Upper lobe of left lung (tissue), 6 donors: ENCODE measurements around the gene SERGEF. TPM values are rescaled to one million over a fixed set of nuclear protein-coding genes. Genes with fewer than 3 reads are reported as not detected.

Source experiments
- ATAC-seq, 2 donors: fragments of 200-7000 bp; cut with Tn5 transposase; one replicate each; pipeline ENCODE4 v1.9.1; 2022; ENCODE audit warnings: mild to moderate bottlenecking in 2 of 2, moderate library complexity in 2 of 2; ENCODE audit not compliant: low FRiP score in 2 of 2
- DNase-seq, 2 donors: peaks; one replicate each; pipeline ENCODE4 v3.0.0-alpha.2; 2019 to 2020
- H3K27ac ChIP-seq, 4 donors: fragments of 200-600 bp; sonication (generic); one replicate each; pipeline ENCODE4 v1.5.1; 2016 to 2019
- H3K27me3 ChIP-seq, 4 donors: fragments of 200-600 bp; sonication (generic); one replicate each; pipeline ENCODE4 v1.5.1; 2017 to 2019
- H3K36me3 ChIP-seq, 4 donors: fragments of 200-600 bp; sonication (generic); one replicate each; pipeline ENCODE4 v1.5.1; 2016 to 2019
- H3K4me1 ChIP-seq, 4 donors: fragments of 200-600 bp; sonication (generic); one replicate each; pipeline ENCODE4 v1.5.1; 2018 to 2019
- H3K4me3 ChIP-seq, 4 donors: fragments of 200-600 bp; sonication (generic); one replicate each; pipeline ENCODE4 v1.5.1; 2017 to 2019; ENCODE audit warnings: mild to moderate bottlenecking in 2 of 4, moderate library complexity in 1 of 4
- H3K9me3 ChIP-seq, 4 donors: fragments of 200-600 bp; sonication (generic); one replicate each; pipeline ENCODE4 v1.5.1; 2018 to 2019
- CTCF ChIP-seq, 6 experiments: fragments of 450-650 bp in 4 of 6; fragments of 200-600 bp in 2 of 6; sonication (generic) in 2 of 6; IDR thresholded peaks; one replicate each; pipeline ENCODE4 v1.5.1; 2016 to 2019; ENCODE audit warnings: antibody characterized with exemption in 6 of 6
- EP300 ChIP-seq, 4 donors: sonication (generic); formaldehyde crosslinking; IDR thresholded peaks; one replicate each; pipeline ENCODE4 v1.5.1; 2017; ENCODE audit warnings: antibody characterized with exemption in 4 of 4, control low read depth in 2 of 4
- POLR2A ChIP-seq, 4 donors: fragments of 450-650 bp; IDR thresholded peaks; one replicate each; pipeline ENCODE4 v1.5.1; 2016 to 2017; ENCODE audit warnings: antibody characterized with exemption in 4 of 4, mild to moderate bottlenecking in 2 of 4
- POLR2AphosphoS5 ChIP-seq, 2 donors: sonication (generic); formaldehyde crosslinking; IDR thresholded peaks; one replicate each; pipeline ENCODE4 v1.5.1; 2017; ENCODE audit warnings: antibody characterized with exemption in 2 of 2
- WGBS, 2 donors: methylation state at CpG; one replicate each; pipeline ENCODE4 v1.1.5; 2017 to 2018; 5-methylcytosine and 5-hydroxymethylcytosine counted together
- total RNA-seq, 6 donors: library from RNA; depleted of rRNA in 4 of 6; stranded (reverse); fragments of >200 nt in 4 of 6; gene quantifications; one replicate each; pipeline versions ENCODE4 v1.1.0 to v1.2.1, GENCODE V29; 2016 to 2021
- donor health status: DM: no; HTN: no; CAD: no; lungs with moderate emphysema.
- donor health status: DM: no; HTN: yes; CAD: no; lungs with severe emphysema.

Gene SERGEF
- total RNA-seq, 6 donors from 2014 or later: 21.7 to 40.5 (median 34.8) TPM

- H3K4me3 ChIP-seq: no peak overlapping the region
- no peak for TF ChIP-seq CTCF (IDR thresholded peaks at IDR 0.05)
- no peaks in the 10 kb centered on the region for H3K36me3 ChIP-seq
- H3K4me1 ChIP-seq: no peaks in the 10 kb centered on the region
- 77 to 86% methylated on average over 4 of the region's 4 CpGs for WGBS, 2 donors
- DNase-seq (no peak), ATAC-seq (no peak)
- H3K27me3 ChIP-seq: no peaks in the 10 kb centered on the region
- no peak overlapping the region for H3K27ac ChIP-seq
- H3K9me3 ChIP-seq: no peaks in the 10 kb centered on the region
These were observed 230.1 kb downstream of the SERGEF start for GRCh38 chr11:17782603-17783337.

GRCh38 chr11:17782145-17782544, 230.7 kb downstream of the SERGEF start:
- no peak for ATAC-seq
- WGBS, 2 donors: 88 to 91% methylated on average over 12 of the region's 12 CpGs
- no peaks in the 10 kb centered on the region for H3K36me3 ChIP-seq

GRCh38 chr11:17781626-17782025, 231.2 kb downstream of the SERGEF start:
- no peaks in the 10 kb centered on the region for H3K4me1 ChIP-seq
- 84 to 90% methylated on average over 12 of the region's 12 CpGs for WGBS, 2 donors
- no peak for TF ChIP-seq POLR2A (IDR thresholded peaks at IDR 0.05)
- no peak for TF ChIP-seq CTCF (IDR thresholded peaks at IDR 0.05)
- TF ChIP-seq EP300 (IDR thresholded peaks at IDR 0.05): no peak
- no peak for TF ChIP-seq POLR2AphosphoS5 (IDR thresholded peaks at IDR 0.05)
- no peaks in the 10 kb centered on the region for H3K36me3 ChIP-seq
- peak in 1 of 2 donors; percentile 8 for DNase-seq
- H3K4me3 ChIP-seq: no peak overlapping the region
- no peak overlapping the region for H3K27ac ChIP-seq
- no peaks in the 10 kb centered on the region for H3K9me3 ChIP-seq
- ATAC-seq: no peak
- no peaks in the 10 kb centered on the region for H3K27me3 ChIP-seq

More at GRCh38 chr11:17782145-17782544, 230.7 kb downstream of the SERGEF start:
- H3K27ac ChIP-seq: no peak overlapping the region
- DNase-seq: no peak
- TF ChIP-seq CTCF (IDR thresholded peaks at IDR 0.05) (no peak), POLR2AphosphoS5 (IDR thresholded peaks at IDR 0.05) (no peak), EP300 (IDR thresholded peaks at IDR 0.05) (no peak), POLR2A (IDR thresholded peaks at IDR 0.05) (no peak)
- no peak overlapping the region for H3K4me3 ChIP-seq
- H3K4me1 ChIP-seq: no peaks in the 10 kb centered on the region
- no peaks in the 10 kb centered on the region for H3K27me3 ChIP-seq
- H3K9me3 ChIP-seq: no peaks in the 10 kb centered on the region

- H3K4me3 ChIP-seq: no peak overlapping the region
- no peaks in the 10 kb centered on the region for H3K4me1 ChIP-seq
- DNase-seq: peak in 1 of 2 donors; percentile 9
- 85 to 88% methylated on average over 10 to 12 of the region's 12 CpGs for WGBS, 2 donors
- H3K27me3 ChIP-seq: no peaks in the 10 kb centered on the region
- H3K9me3 ChIP-seq: no peaks in the 10 kb centered on the region
- ATAC-seq: no peak
- TF ChIP-seq CTCF (IDR thresholded peaks at IDR 0.05): no peak
- no peak for TF ChIP-seq EP300 (IDR thresholded peaks at IDR 0.05)
- TF ChIP-seq POLR2A (IDR thresholded peaks at IDR 0.05): no peak
- TF ChIP-seq POLR2AphosphoS5 (IDR thresholded peaks at IDR 0.05): no peak
- no peaks in the 10 kb centered on the region for H3K36me3 ChIP-seq
- H3K27ac ChIP-seq: no peak overlapping the region
These were observed 231.6 kb downstream of the SERGEF start for GRCh38 chr11:17781221-17781620.

- H3K36me3 ChIP-seq: no peaks in the 10 kb centered on the region
- H3K9me3 ChIP-seq: no peaks in the 10 kb centered on the region
- no peaks in the 10 kb centered on the region for H3K4me1 ChIP-seq
- no peak for ATAC-seq
- TF ChIP-seq POLR2AphosphoS5 (IDR thresholded peaks at IDR 0.05) (no peak), CTCF (IDR thresholded peaks at IDR 0.05) (no peak), POLR2A (IDR thresholded peaks at IDR 0.05) (no peak), EP300 (IDR thresholded peaks at IDR 0.05) (no peak)
- H3K4me3 ChIP-seq: no peak overlapping the region
- peak; percentile 15 to 66 for DNase-seq
- no peak overlapping the region for H3K27ac ChIP-seq
- H3K27me3 ChIP-seq: no peaks in the 10 kb centered on the region
- WGBS, 2 donors: 90 to 92% methylated on average over 12 to 15 of the region's 15 CpGs
These were observed 232.2 kb downstream of the SERGEF start for GRCh38 chr11:17780668-17781067.
